Karpas-422 (cell line): Measurements from ENCODE around the gene ME3. TPM values are rescaled to one million over a fixed set of nuclear protein-coding genes. Genes with fewer than 3 reads are reported as not detected.

Experiments used
- DNase-seq: peaks from one replicate; pipeline ENCODE4 v3.0.0-alpha.2; 2015
- H2AFZ ChIP-seq: fragments of 200-600 bp; sonication (generic); 2 replicates; pipeline ENCODE4 v1.6.1; 2014; ENCODE audit warnings: antibody characterized with exemption, low read length, mixed read lengths
- H3K27ac ChIP-seq: fragments of 200-600 bp; sonication (generic); 2 replicates; pipeline ENCODE4 v1.5.1; 2014; ENCODE audit warnings: mild to moderate bottlenecking, low read length, moderate library complexity
- H3K27me3 ChIP-seq: fragments of 200-600 bp; sonication (generic); 2 replicates; pipeline ENCODE4 v1.6.1; 2014; ENCODE audit warnings: low read length, mixed read lengths
- H3K36me3 ChIP-seq: fragments of 200-600 bp; sonication (generic); 2 replicates; pipeline ENCODE4 v1.6.1; 2014; ENCODE audit warnings: low read length, mixed read lengths; ENCODE audit not compliant: insufficient read depth
- H3K4me1 ChIP-seq: fragments of 200-600 bp; sonication (generic); 2 replicates; pipeline ENCODE4 v1.6.1; 2014; ENCODE audit warnings: mild to moderate bottlenecking, low read length, mixed read lengths
- H3K4me2 ChIP-seq: fragments of 200-600 bp; sonication (generic); 2 replicates; pipeline ENCODE4 v1.6.1; 2014; ENCODE audit warnings: low read length, low read depth, mild to moderate bottlenecking; ENCODE audit not compliant: poor library complexity, severe bottlenecking
- H3K4me3 ChIP-seq: fragments of 200-600 bp; sonication (generic); 2 replicates; pipeline ENCODE4 v1.5.1; 2014; ENCODE audit warnings: mild to moderate bottlenecking, antibody characterized with exemption, low read length, mixed read lengths
- H3K79me2 ChIP-seq: fragments of 200-600 bp; sonication (generic); 2 replicates; pipeline ENCODE4 v1.6.1; 2014; ENCODE audit warnings: mild to moderate bottlenecking, low read length, mixed read lengths
- H3K9ac ChIP-seq: fragments of 200-600 bp; sonication (generic); 2 replicates; pipeline ENCODE4 v1.6.0; 2014; ENCODE audit warnings: low read length
- H3K9me2 ChIP-seq: fragments of 200-600 bp; sonication (generic), shearing (Covaris generic); replicated peaks from 2 replicates; pipeline ENCODE4 v1.6.0; 2014; ENCODE audit warnings: mild to moderate bottlenecking, low read length, moderate library complexity; ENCODE audit not compliant: insufficient read depth
- H3K9me3 ChIP-seq: fragments of 300-700, 200-600 bp; sonication (generic); 2 replicates; pipeline ENCODE4 v1.6.1; 2014; ENCODE audit warnings: low read length, mixed read lengths
- H4K20me1 ChIP-seq: fragments of 200-600 bp; sonication (generic); 2 replicates; pipeline ENCODE4 v1.6.1; 2014; ENCODE audit warnings: mild to moderate bottlenecking, antibody characterized with exemption, low read length, low read depth; ENCODE audit not compliant: insufficient read depth
- total RNA-seq: library from RNA; depleted of rRNA; stranded (reverse); fragments of >200 nt; shearing (Covaris generic); gene quantifications from 2 replicates; pipeline ENCODE4 v1.2.3, GENCODE V29; 2014; ENCODE audit warnings: low replicate concordance

ME3 gene
- total RNA-seq, 1 experiment from 2014 or later, result not detected

DNA sequence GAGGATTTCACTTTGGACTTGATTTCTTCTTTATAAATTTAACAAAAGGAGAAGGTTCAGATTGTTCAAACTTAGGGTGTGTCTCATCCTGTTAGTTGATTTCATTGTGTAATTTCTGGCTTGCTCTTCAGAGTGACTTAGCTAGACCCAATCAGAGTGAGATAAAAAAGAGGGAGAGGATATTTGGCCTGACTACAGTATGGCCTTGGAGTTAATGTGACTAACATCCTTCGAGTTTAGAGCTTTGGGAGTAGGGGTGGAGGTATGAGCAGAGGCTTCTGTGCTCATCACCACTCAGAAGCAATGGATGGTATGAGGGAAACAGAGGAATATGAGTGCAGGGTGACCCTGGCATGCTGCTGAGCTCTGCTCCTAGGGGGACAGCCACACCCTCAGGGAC lies 114.2 kb downstream of the ME3 start:
- no peaks in the 10 kb centered on the region for H3K36me3 ChIP-seq
- H3K4me3 ChIP-seq, result no peak overlapping the region
- no peaks in the 10 kb centered on the region for H3K79me2 ChIP-seq
- no peaks in the 10 kb centered on the region for H4K20me1 ChIP-seq
- no peaks in the 10 kb centered on the region for H3K9me2 ChIP-seq
- H2AFZ ChIP-seq, result no peak overlapping the region
- no peaks in the 10 kb centered on the region for H3K9me3 ChIP-seq
- H3K9ac ChIP-seq, result no peak overlapping the region
- H3K27me3 ChIP-seq, result peaks cover 7% of the 10 kb centered on the region; the same call in 1 of the 2 replicates
- no peak overlapping the region for H3K4me2 ChIP-seq
- no peaks in the 10 kb centered on the region for H3K4me1 ChIP-seq
- H3K27ac ChIP-seq, result no peak overlapping the region
- no peak for DNase-seq

GRCh38 chr11:86555866-86556265 lies 116.5 kb downstream of the ME3 start:
- Histone ChIP-seq H3K27ac (no peak overlapping the region), H3K79me2 (no peaks in the 10 kb centered on the region), H3K9me3 (no peaks in the 10 kb centered on the region), H3K4me1 (no peaks in the 10 kb centered on the region), H3K27me3 (no peaks in the 10 kb centered on the region), H3K9ac (no peak overlapping the region), H4K20me1 (no peaks in the 10 kb centered on the region), H2AFZ (no peak overlapping the region), H3K9me2 (no peaks in the 10 kb centered on the region), H3K36me3 (no peaks in the 10 kb centered on the region), H3K4me2 (no peak overlapping the region), H3K4me3 (no peak overlapping the region)
- no peak for DNase-seq

GRCh38 chr11:86555401-86555800 lies 117.0 kb downstream of the ME3 start:
- H3K4me3 ChIP-seq, result no peak overlapping the region
- H3K4me2 ChIP-seq, result no peak overlapping the region
- H3K4me1 ChIP-seq, result no peaks in the 10 kb centered on the region
- H3K9me3 ChIP-seq, result no peaks in the 10 kb centered on the region
- H2AFZ ChIP-seq, result no peak overlapping the region
- H3K79me2 ChIP-seq, result no peaks in the 10 kb centered on the region
- DNase-seq, result no peak
- H3K9me2 ChIP-seq, result no peaks in the 10 kb centered on the region
- H3K9ac ChIP-seq, result no peak overlapping the region
- H3K27me3 ChIP-seq, result no peaks in the 10 kb centered on the region
- H3K36me3 ChIP-seq, result no peaks in the 10 kb centered on the region
- H3K27ac ChIP-seq, result no peak overlapping the region
- H4K20me1 ChIP-seq, result no peaks in the 10 kb centered on the region

- H3K4me3 ChIP-seq, result no peak overlapping the region
- H3K27me3 ChIP-seq, result no peaks in the 10 kb centered on the region
- no peaks in the 10 kb centered on the region for H3K9me3 ChIP-seq
- no peaks in the 10 kb centered on the region for H3K79me2 ChIP-seq
- no peaks in the 10 kb centered on the region for H4K20me1 ChIP-seq
- H3K9ac ChIP-seq, result no peak overlapping the region
- H3K27ac ChIP-seq, result no peak overlapping the region
- no peaks in the 10 kb centered on the region for H3K4me1 ChIP-seq
- no peak overlapping the region for H2AFZ ChIP-seq
- DNase-seq, result no peak
- no peaks in the 10 kb centered on the region for H3K9me2 ChIP-seq
- no peaks in the 10 kb centered on the region for H3K36me3 ChIP-seq
- H3K4me2 ChIP-seq, result no peak overlapping the region
Observed at GRCh38 chr11:86553265-86553664, 119.2 kb downstream of the ME3 start.

DNA sequence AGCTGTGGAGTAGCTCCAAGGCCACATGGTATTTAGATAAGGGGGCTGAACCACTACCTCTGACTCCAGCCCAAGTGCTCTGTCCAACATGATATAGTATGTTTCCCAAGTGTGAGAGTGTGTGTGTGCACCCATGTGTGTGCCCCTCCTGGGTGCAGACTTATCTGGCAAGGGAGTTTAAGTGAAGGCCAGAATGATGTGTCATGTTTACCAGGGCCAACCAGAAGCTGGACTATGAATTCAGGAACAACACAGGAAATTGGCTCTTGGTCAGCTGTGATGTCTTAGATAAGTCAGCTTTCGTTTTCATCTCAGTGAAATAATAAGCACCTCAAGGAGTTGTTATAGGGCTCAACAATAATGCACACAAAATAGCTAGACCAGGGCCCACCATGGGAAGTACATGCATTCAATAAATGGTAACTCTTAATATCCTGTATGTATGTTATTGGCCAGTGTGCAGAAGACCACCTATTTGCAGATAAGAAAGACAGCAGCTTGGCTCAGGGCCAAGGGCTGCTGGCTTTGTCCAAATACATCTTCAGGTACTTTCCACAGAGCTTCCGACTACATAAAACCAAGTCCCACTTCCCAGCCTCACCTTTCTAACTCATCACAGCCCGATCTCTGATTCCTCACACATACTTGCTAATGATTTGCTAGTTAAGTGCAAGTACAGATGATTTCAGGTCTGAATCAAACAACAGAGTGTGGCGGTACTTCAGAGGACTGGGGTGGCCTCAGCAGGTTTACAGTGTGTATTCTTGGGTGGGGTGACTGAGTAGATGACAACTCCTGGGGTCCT lies 120.9 kb downstream of the ME3 start:
- Histone ChIP-seq H3K36me3 (no peaks in the 10 kb centered on the region), H3K9ac (no peak overlapping the region), H3K27me3 (no peaks in the 10 kb centered on the region), H3K4me3 (no peak overlapping the region), H4K20me1 (no peaks in the 10 kb centered on the region), H3K79me2 (no peaks in the 10 kb centered on the region), H3K9me2 (no peaks in the 10 kb centered on the region), H3K4me2 (no peak overlapping the region), H3K4me1 (no peaks in the 10 kb centered on the region), H2AFZ (no peak overlapping the region), H3K9me3 (no peaks in the 10 kb centered on the region), H3K27ac (no peak overlapping the region)
- no peak for DNase-seq

DNA sequence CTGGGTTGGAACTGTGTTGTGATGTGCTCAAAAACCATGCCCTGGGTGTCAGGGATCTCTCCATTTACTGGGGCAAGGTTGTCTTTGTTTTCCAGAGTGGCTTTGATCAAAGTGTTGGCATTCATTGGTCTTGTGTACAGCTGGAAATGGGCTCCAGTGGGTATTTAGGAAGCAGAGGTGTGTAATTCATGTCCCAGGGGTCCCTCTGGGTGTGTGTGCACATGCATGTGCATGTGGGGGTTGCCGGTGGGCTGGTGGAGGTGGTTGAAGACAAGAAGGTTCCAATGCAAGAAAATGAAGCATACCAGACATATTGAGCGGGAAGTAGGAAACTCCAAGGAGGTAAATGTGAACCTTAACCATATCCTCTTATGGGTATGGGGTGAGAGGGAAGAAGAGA lies 121.7 kb downstream of the ME3 start:
- Histone ChIP-seq H4K20me1 (no peaks in the 10 kb centered on the region), H3K27me3 (no peaks in the 10 kb centered on the region), H3K4me2 (no peak overlapping the region), H3K79me2 (no peaks in the 10 kb centered on the region), H3K36me3 (no peaks in the 10 kb centered on the region), H3K9me2 (no peaks in the 10 kb centered on the region), H3K9ac (no peak overlapping the region), H3K4me3 (no peak overlapping the region), H2AFZ (no peak overlapping the region), H3K9me3 (no peaks in the 10 kb centered on the region), H3K4me1 (no peaks in the 10 kb centered on the region), H3K27ac (no peak overlapping the region)
- DNase-seq, result no peak

GRCh38 chr11:86548271-86548917 lies 124.0 kb downstream of the ME3 start:
- Histone ChIP-seq H3K79me2 (no peaks in the 10 kb centered on the region), H3K9me3 (no peaks in the 10 kb centered on the region), H2AFZ (no peak overlapping the region)

DNA sequence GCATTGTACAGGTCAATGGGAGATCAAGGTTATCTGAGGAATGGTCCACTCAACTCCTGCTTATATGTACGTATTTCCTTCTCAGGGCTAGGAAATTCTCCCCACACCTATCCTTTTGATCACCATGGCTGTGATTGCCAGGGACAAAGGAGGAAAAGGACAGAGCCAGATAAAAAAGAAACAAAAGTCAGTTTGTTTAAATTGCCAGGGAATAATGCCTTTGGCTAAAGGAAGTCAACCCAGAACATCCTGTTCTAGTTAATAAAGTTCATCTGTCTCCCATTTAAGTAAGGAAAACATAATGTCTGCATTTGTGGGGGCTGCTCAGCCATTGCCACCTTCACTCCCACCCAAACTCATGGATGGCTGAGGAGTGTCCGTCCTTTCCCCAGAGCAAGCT lies 124.7 kb downstream of the ME3 start:
- Histone ChIP-seq H3K9me3 (no peaks in the 10 kb centered on the region), H3K36me3 (no peaks in the 10 kb centered on the region), H3K4me1 (no peaks in the 10 kb centered on the region), H3K27me3 (no peaks in the 10 kb centered on the region), H3K27ac (no peak overlapping the region), H3K79me2 (no peaks in the 10 kb centered on the region), H2AFZ (no peak overlapping the region), H4K20me1 (no peaks in the 10 kb centered on the region), H3K4me2 (no peak overlapping the region), H3K4me3 (no peak overlapping the region), H3K9me2 (no peaks in the 10 kb centered on the region), H3K9ac (no peak overlapping the region)
- DNase-seq, result no peak

More at GRCh38 chr11:86548271-86548917, 124.0 kb downstream of the ME3 start:
- H3K4me3 ChIP-seq, result no peak overlapping the region
- no peaks in the 10 kb centered on the region for H3K4me1 ChIP-seq
- DNase-seq, result no peak
- H3K27me3 ChIP-seq, result no peaks in the 10 kb centered on the region
- no peaks in the 10 kb centered on the region for H3K9me2 ChIP-seq
- H3K4me2 ChIP-seq, result no peak overlapping the region
- H3K36me3 ChIP-seq, result no peaks in the 10 kb centered on the region
- no peak overlapping the region for H3K9ac ChIP-seq
- no peaks in the 10 kb centered on the region for H4K20me1 ChIP-seq
- no peak overlapping the region for H3K27ac ChIP-seq
